OCI-LY7 (cell line): ENCODE data around the gene CT45A8.
"Not testable (repeated sequence)": the region's sequence is repeated elsewhere in the genome, so short reads cannot be mapped to it uniquely, and the experiment has no call there.

Experiments used
- CTCF ChIP-seq: fragments of 200-600 bp; sonication (generic); conservative IDR thresholded peaks from 2 replicates; pipeline ENCODE4 v1.5.1; 2014; ENCODE audit warnings: mild to moderate bottlenecking, antibody characterized with exemption, low read length, moderate library complexity, mixed read lengths
- EZH2phosphoT487 ChIP-seq: fragments of 200-600 bp; sonication (generic); IDR thresholded peaks from 2 replicates; pipeline ENCODE4 v1.6.1; 2018; ENCODE audit warnings: low read depth, borderline replicate concordance, mild to moderate bottlenecking, mixed run types, antibody characterized with exemption, low read length, moderate library complexity, mixed read lengths

DNA sequence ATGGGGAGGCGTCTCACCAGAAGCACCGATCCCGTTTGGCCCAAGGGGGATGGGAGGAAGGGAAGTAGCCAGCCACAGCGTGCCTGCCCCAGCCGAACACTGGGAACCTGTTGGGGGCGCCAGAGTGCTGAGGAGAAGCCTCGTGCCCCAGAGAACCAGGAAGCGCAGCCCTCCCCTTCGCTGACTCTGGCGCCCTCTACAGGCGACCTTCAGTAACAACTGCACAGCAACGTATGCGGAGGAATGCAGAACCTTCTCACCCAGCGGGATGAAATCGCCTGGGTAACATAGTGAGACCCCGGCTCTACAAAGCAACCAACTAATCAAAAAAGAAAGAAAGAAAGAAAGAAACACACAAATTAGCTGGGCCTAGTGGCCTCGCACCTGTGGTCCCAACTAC lies 34.4 kb downstream of the CT45A8 start, which contains the start of gene CT45A2:
- TF ChIP-seq CTCF, EZH2phosphoT487: not testable (repeated sequence)
